WTC11 (cell line): ENCODE data around the gene NUDCD2. TPM values are rescaled to one million over a fixed set of nuclear protein-coding genes. Genes with fewer than 3 reads are reported as not detected.

ENCODE experiments used
- ATF1 ChIP-seq: sonication (generic); formaldehyde crosslinking; IDR thresholded peaks from 2 replicates; pipeline ENCODE4 v1.8.1; 2023; ENCODE audit warnings: mild to moderate bottlenecking, moderate library complexity, missing genetic modification reagents
- CBFB ChIP-seq: sonication (generic); formaldehyde crosslinking; IDR thresholded peaks from 2 replicates; pipeline ENCODE4 v1.8.1; 2022; ENCODE audit warnings: mild to moderate bottlenecking, low read depth, missing genetic modification reagents
- ESRRA ChIP-seq: sonication (generic); formaldehyde crosslinking; IDR thresholded peaks from 2 replicates; pipeline ENCODE4 v1.8.1; 2022; ENCODE audit warnings: mild to moderate bottlenecking, missing genetic modification reagents, borderline replicate concordance
- JAZF1 ChIP-seq: fragments of 250-450 bp; sonication (Bioruptor Pico); IDR thresholded peaks from 2 replicates; pipeline ENCODE4 v1.9.0; 2021; ENCODE audit warnings: moderate library complexity, mild to moderate bottlenecking, inconsistent platforms
- JUN ChIP-seq: sonication (generic); formaldehyde crosslinking; IDR thresholded peaks from 2 replicates; pipeline ENCODE4 v1.8.0; 2023; ENCODE audit warnings: mild to moderate bottlenecking, missing genetic modification reagents
- MYBL2 ChIP-seq: sonication (generic); formaldehyde crosslinking; IDR thresholded peaks from 2 replicates; pipeline ENCODE4 v1.8.1; 2023; ENCODE audit warnings: mild to moderate bottlenecking, moderate library complexity, missing genetic modification reagents
- NFATC4 ChIP-seq: fragments of 250-450 bp; sonication (Bioruptor Pico); IDR thresholded peaks from 2 replicates; pipeline ENCODE4 v1.9.0; 2021; ENCODE audit warnings: mild to moderate bottlenecking
- NFYB ChIP-seq: sonication (generic); formaldehyde crosslinking; conservative IDR thresholded peaks from 2 replicates; pipeline ENCODE4 v1.8.0; 2022; ENCODE audit warnings: low read depth, missing genetic modification reagents
- TCF7 ChIP-seq: sonication (generic); formaldehyde crosslinking; IDR thresholded peaks from 2 replicates; pipeline ENCODE4 v1.8.0; 2022; ENCODE audit warnings: mild to moderate bottlenecking, low read depth, missing genetic modification reagents, moderate library complexity
- TEAD1 ChIP-seq: sonication (generic); formaldehyde crosslinking; IDR thresholded peaks from 2 replicates; pipeline ENCODE4 v1.8.0; 2022; ENCODE audit warnings: mild to moderate bottlenecking, missing genetic modification reagents
- TEAD4 ChIP-seq: sonication (generic); formaldehyde crosslinking; IDR thresholded peaks from 2 replicates; pipeline ENCODE4 v1.8.0; 2022; ENCODE audit warnings: mild to moderate bottlenecking, missing genetic modification reagents
- USF2 ChIP-seq: sonication (generic); formaldehyde crosslinking; IDR thresholded peaks from 2 replicates; pipeline ENCODE4 v1.8.1; 2023; ENCODE audit warnings: mild to moderate bottlenecking, missing genetic modification reagents, moderate library complexity
- ZNF121 ChIP-seq: sonication (generic); formaldehyde crosslinking; IDR thresholded peaks from 2 replicates; pipeline ENCODE4 v1.8.0; 2023; ENCODE audit warnings: missing genetic modification reagents
- ZNF219 ChIP-seq: sonication (generic); formaldehyde crosslinking; IDR thresholded peaks from 2 replicates; pipeline ENCODE4 v1.8.0; 2023; ENCODE audit warnings: missing genetic modification reagents, mild to moderate bottlenecking, borderline replicate concordance
- ZNF232 ChIP-seq: sonication (generic); formaldehyde crosslinking; IDR thresholded peaks from 2 replicates; pipeline ENCODE4 v1.8.0; 2022; ENCODE audit warnings: mild to moderate bottlenecking, missing genetic modification reagents
- ZNF317 ChIP-seq: sonication (generic); formaldehyde crosslinking; IDR thresholded peaks from 2 replicates; pipeline ENCODE4 v1.8.1; 2023; ENCODE audit warnings: low read depth, mild to moderate bottlenecking, moderate library complexity, missing genetic modification reagents, borderline replicate concordance
- ZNF396 ChIP-seq: fragments of 250-450 bp; sonication (Bioruptor Pico); IDR thresholded peaks from 2 replicates; pipeline ENCODE4 v1.8.0; 2021; ENCODE audit warnings: mild to moderate bottlenecking, moderate library complexity, borderline replicate concordance
- ZNF416 ChIP-seq: fragments of 250-450 bp; sonication (Bioruptor Pico); IDR thresholded peaks from 2 replicates; pipeline ENCODE4 v1.9.0; 2021; ENCODE audit warnings: mild to moderate bottlenecking, inconsistent platforms
- total RNA-seq: library from RNA; stranded (reverse); gene quantifications from 3 replicates; pipeline ENCODE4 v1.2.3, GENCODE V29; 2021
- TF ChIP-seq, protein P1 (sequence below): fragments of 250-450 bp; sonication (Bioruptor Pico); IDR thresholded peaks from 2 replicates; pipeline ENCODE4 v1.9.0; 2021; ENCODE audit warnings: moderate library complexity, mild to moderate bottlenecking, inconsistent platforms, borderline replicate concordance
- TF ChIP-seq, protein P2 (sequence below): fragments of 250-450 bp; sonication (Bioruptor Pico); conservative IDR thresholded peaks from 2 replicates; pipeline ENCODE4 v1.9.0; 2021; ENCODE audit warnings: mild to moderate bottlenecking
- TF ChIP-seq, protein P3 (sequence below): sonication (generic); formaldehyde crosslinking; IDR thresholded peaks from 2 replicates; pipeline ENCODE4 v1.8.0; 2022; ENCODE audit warnings: mild to moderate bottlenecking, missing genetic modification reagents
- TF ChIP-seq, protein P4 (sequence below): sonication (generic); formaldehyde crosslinking; conservative IDR thresholded peaks from 2 replicates; pipeline ENCODE4 v1.8.1; 2023; ENCODE audit warnings: mild to moderate bottlenecking, low read depth, missing genetic modification reagents, moderate library complexity
- TF ChIP-seq, protein P5 (sequence below): fragments of 250-450 bp; sonication (Bioruptor Pico); IDR thresholded peaks from 2 replicates; pipeline ENCODE4 v2.1.2; 2022; ENCODE audit warnings: mild to moderate bottlenecking, moderate library complexity
- TF ChIP-seq, protein P6 (sequence below): sonication (generic); formaldehyde crosslinking; IDR thresholded peaks from 2 replicates; pipeline ENCODE4 v1.8.0; 2022; ENCODE audit warnings: mild to moderate bottlenecking, missing genetic modification reagents

NUDCD2 gene
- total RNA-seq, 1 experiment from 2014 or later = 73.4 TPM

GRCh38 chr5:163459819-163460561 lies at the start of gene NUDCD2 (continued):
- TF ChIP-seq, protein P1, sequence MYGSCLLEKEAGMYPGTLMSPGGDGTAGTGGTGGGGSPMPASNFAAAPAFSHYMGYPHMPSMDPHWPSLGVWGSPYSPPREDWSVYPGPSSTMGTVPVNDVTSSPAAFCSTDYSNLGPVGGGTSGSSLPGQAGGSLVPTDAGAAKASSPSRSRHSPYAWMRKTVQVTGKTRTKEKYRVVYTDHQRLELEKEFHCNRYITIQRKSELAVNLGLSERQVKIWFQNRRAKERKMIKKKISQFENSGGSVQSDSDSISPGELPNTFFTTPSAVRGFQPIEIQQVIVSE (CRISPR knock-in tag) = no peak
- TF ChIP-seq ZNF121 (CRISPR knock-in tag) = no peak
- no peak for TF ChIP-seq JAZF1
- no peak for TF ChIP-seq ZNF317 (CRISPR knock-in tag)
- no peak; the same call in 1 of the 2 replicates for TF ChIP-seq ESRRA
- TF ChIP-seq, protein P2, sequence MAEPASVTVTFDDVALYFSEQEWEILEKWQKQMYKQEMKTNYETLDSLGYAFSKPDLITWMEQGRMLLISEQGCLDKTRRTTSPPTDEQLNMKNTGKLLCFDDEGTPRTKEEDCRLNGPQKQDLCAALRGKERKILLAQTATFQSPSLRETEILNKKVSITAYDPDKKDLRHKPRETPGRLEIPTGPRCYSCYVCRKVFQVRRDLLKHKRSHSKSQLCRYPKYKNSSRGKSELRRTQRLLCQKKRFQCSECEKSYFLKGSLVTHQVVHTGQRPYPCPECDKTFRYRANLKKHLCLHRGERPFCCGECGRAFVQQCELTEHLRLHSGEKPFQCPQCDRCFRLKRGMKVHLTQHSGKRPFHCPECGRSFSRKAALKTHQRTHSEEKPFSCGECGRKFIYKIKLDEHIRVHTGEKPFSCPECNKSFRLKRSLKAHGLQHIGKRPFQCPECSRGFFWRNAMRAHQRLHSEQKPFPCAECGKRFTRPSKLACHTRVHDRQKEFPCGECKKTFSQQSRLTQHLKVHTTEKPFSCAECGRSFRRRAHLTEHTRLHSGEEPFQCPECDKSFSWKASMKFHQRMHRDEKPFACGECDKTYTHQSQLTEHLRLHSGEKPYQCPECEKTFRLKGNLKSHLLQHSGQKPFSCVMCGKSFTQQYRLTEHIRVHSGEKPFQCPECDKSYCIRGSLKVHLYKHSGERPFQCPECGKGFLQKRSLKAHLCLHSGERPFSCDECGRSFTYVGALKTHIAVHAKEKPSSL = 0 out of 2 replicates have a peak, but pooled peaks have one; percentile 25
- TF ChIP-seq TEAD4 (CRISPR knock-in tag) = peak; percentile 37; the same call in 1 of the 2 replicates
- TF ChIP-seq, protein P3, sequence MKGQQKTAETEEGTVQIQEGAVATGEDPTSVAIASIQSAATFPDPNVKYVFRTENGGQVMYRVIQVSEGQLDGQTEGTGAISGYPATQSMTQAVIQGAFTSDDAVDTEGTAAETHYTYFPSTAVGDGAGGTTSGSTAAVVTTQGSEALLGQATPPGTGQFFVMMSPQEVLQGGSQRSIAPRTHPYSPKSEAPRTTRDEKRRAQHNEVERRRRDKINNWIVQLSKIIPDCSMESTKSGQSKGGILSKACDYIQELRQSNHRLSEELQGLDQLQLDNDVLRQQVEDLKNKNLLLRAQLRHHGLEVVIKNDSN (CRISPR knock-in tag) = peak; percentile 59
- TF ChIP-seq MYBL2 = peak; percentile 98
- 0 out of 2 replicates have a peak, but pooled peaks have one; percentile 63 for TF ChIP-seq NFYB (CRISPR knock-in tag)
- peak; percentile 0; the same call in 1 of the 2 replicates for TF ChIP-seq CBFB (CRISPR knock-in tag)
- TF ChIP-seq, protein P4, sequence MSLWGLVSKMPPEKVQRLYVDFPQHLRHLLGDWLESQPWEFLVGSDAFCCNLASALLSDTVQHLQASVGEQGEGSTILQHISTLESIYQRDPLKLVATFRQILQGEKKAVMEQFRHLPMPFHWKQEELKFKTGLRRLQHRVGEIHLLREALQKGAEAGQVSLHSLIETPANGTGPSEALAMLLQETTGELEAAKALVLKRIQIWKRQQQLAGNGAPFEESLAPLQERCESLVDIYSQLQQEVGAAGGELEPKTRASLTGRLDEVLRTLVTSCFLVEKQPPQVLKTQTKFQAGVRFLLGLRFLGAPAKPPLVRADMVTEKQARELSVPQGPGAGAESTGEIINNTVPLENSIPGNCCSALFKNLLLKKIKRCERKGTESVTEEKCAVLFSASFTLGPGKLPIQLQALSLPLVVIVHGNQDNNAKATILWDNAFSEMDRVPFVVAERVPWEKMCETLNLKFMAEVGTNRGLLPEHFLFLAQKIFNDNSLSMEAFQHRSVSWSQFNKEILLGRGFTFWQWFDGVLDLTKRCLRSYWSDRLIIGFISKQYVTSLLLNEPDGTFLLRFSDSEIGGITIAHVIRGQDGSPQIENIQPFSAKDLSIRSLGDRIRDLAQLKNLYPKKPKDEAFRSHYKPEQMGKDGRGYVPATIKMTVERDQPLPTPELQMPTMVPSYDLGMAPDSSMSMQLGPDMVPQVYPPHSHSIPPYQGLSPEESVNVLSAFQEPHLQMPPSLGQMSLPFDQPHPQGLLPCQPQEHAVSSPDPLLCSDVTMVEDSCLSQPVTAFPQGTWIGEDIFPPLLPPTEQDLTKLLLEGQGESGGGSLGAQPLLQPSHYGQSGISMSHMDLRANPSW = no peak
- TF ChIP-seq TEAD1 (CRISPR knock-in tag) = peak; percentile 87
- TF ChIP-seq USF2 (CRISPR knock-in tag) = 0 out of 2 replicates have a peak, but pooled peaks have one; percentile 32
- TF ChIP-seq, protein P5, sequence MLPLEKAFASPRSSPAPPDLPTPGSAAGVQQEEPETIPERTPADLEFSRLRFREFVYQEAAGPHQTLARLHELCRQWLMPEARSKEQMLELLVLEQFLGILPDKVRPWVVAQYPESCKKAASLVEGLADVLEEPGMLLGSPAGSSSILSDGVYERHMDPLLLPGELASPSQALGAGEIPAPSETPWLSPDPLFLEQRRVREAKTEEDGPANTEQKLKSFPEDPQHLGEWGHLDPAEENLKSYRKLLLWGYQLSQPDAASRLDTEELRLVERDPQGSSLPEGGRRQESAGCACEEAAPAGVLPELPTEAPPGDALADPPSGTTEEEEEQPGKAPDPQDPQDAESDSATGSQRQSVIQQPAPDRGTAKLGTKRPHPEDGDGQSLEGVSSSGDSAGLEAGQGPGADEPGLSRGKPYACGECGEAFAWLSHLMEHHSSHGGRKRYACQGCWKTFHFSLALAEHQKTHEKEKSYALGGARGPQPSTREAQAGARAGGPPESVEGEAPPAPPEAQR (CRISPR knock-in tag) = no peak
- TF ChIP-seq, protein P6, sequence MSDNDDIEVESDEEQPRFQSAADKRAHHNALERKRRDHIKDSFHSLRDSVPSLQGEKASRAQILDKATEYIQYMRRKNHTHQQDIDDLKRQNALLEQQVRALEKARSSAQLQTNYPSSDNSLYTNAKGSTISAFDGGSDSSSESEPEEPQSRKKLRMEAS (CRISPR knock-in tag) = peak; percentile 92
- TF ChIP-seq ZNF219 = peak; percentile 79; the same call in 1 of the 2 replicates
- peak; percentile 81; the same call in 1 of the 2 replicates for TF ChIP-seq ATF1 (CRISPR knock-in tag)
- no peak for TF ChIP-seq ZNF396 (CRISPR knock-in tag)
- TF ChIP-seq ZNF416 (CRISPR knock-in tag) = 0 out of 2 replicates have a peak, but pooled peaks have one; percentile 25
- no peak for TF ChIP-seq JUN (CRISPR knock-in tag)
- no peak for TF ChIP-seq TCF7
- peak; percentile 34; the same call in 1 of the 2 replicates for TF ChIP-seq ZNF232 (CRISPR knock-in tag)
- TF ChIP-seq NFATC4 (CRISPR knock-in tag) = 0 out of 2 replicates have a peak, but pooled peaks have one; percentile 63
